GM12865 (cell line): ENCODE measurements around the gene LRRD1.

Source experiments
- DNase-seq: peaks from one replicate; pipeline ENCODE4 v3.0.0; 2010; ENCODE audit warnings: low read depth
- H3K4me3 ChIP-seq: 2 replicates; pipeline ENCODE4 v1.5.1; 2011; ENCODE audit warnings: mild to moderate bottlenecking, low read depth, low read length, control low read depth
- CTCF ChIP-seq: IDR thresholded peaks from 2 replicates; pipeline ENCODE4 v1.5.1; 2011; ENCODE audit warnings: low read length, control low read depth, low read depth, inconsistent platforms; ENCODE audit not compliant: insufficient read depth; ENCODE audit errors: missing control alignments

Gene LRRD1

GRCh38 chr7:92131764-92132330 lies 47.1 kb downstream of the LRRD1 start:
- H3K4me3 ChIP-seq, result peak overlapping the region; percentile 90
- no peak for TF ChIP-seq CTCF
- DNase-seq, result peak; percentile 14

GRCh38 chr7:92131093-92131492 lies 47.8 kb downstream of the LRRD1 start:
- TF ChIP-seq CTCF, result no peak
- DNase-seq, result peak; percentile 10
- peak overlapping the region; percentile 90; the same call in 1 of the 2 replicates for H3K4me3 ChIP-seq

GRCh38 chr7:92121681-92122080 lies 57.3 kb downstream of the LRRD1 start:
- no peak for DNase-seq
- TF ChIP-seq CTCF, result no peak
- no peak overlapping the region for H3K4me3 ChIP-seq

GRCh38 chr7:92119213-92119759 lies 59.7 kb downstream of the LRRD1 start:
- no peak overlapping the region for H3K4me3 ChIP-seq
- no peak for DNase-seq
- TF ChIP-seq CTCF, result no peak

- no peak for DNase-seq
- H3K4me3 ChIP-seq, result no peak overlapping the region
- no peak for TF ChIP-seq CTCF
Measured at GRCh38 chr7:92116949-92117348, 62.0 kb downstream of the LRRD1 start.

- H3K4me3 ChIP-seq, result no peak overlapping the region
- no peak for TF ChIP-seq CTCF
- no peak for DNase-seq
Measured at GRCh38 chr7:92115821-92116220, 63.1 kb downstream of the LRRD1 start.

GRCh38 chr7:92110857-92111256 lies 68.1 kb downstream of the LRRD1 start:
- H3K4me3 ChIP-seq, result no peak overlapping the region
- TF ChIP-seq CTCF, result no peak
- DNase-seq, result no peak
